ENCODE data around the gene FOXP2.
"Not testable (repeated sequence)": the region's sequence is repeated elsewhere in the genome, so short reads cannot be mapped to it uniquely, and the experiment has no call there.

Gene FOXP2

GRCh38 chr7:114507381-114507780, 92.8 kb downstream of the FOXP2 start:
- DNase-seq: no peak

- DNase-seq: no peak
These were observed 93.5 kb downstream of the FOXP2 start for GRCh38 chr7:114508086-114508485.

GRCh38 chr7:114510824-114511223, 96.2 kb downstream of the FOXP2 start:
- DNase-seq: not testable (repeated sequence)

GRCh38 chr7:114519240-114519639, 104.6 kb downstream of the FOXP2 start:
- DNase-seq: no peak

- DNase-seq: no peak
These were observed 107.5 kb downstream of the FOXP2 start for GRCh38 chr7:114522081-114522480.

GRCh38 chr7:114527589-114527988, 113.0 kb downstream of the FOXP2 start:
- no peak for DNase-seq

- no peak for DNase-seq
These were observed 115.5 kb downstream of the FOXP2 start for GRCh38 chr7:114530057-114530611.

- DNase-seq: no peak
These were observed 116.7 kb downstream of the FOXP2 start for GRCh38 chr7:114531326-114531725.

GRCh38 chr7:114533131-114533530, 118.5 kb downstream of the FOXP2 start:
- no peak for DNase-seq

GRCh38 chr7:114534953-114535352, 120.3 kb downstream of the FOXP2 start:
- DNase-seq: no peak

GRCh38 chr7:114539575-114539974, 125.0 kb downstream of the FOXP2 start:
- no peak for DNase-seq

- no peak for DNase-seq
These were observed 125.7 kb downstream of the FOXP2 start for GRCh38 chr7:114540291-114540690.

GRCh38 chr7:114547346-114547745, 132.7 kb downstream of the FOXP2 start:
- not testable (repeated sequence) for DNase-seq

GRCh38 chr7:114548081-114548980, 133.7 kb downstream of the FOXP2 start:
- no peak for DNase-seq

GRCh38 chr7:114554781-114555537, 140.3 kb downstream of the FOXP2 start:
- no peak for DNase-seq

GRCh38 chr7:114567416-114567815, 152.8 kb downstream of the FOXP2 start:
- DNase-seq: no peak

GRCh38 chr7:114569220-114569619, 154.6 kb downstream of the FOXP2 start:
- no peak for DNase-seq

- no peak for DNase-seq
These were observed 159.8 kb downstream of the FOXP2 start for GRCh38 chr7:114574384-114574783.

GRCh38 chr7:114575098-114575497, 160.5 kb downstream of the FOXP2 start:
- no peak for DNase-seq

- not testable (repeated sequence) for DNase-seq
These were observed 166.3 kb downstream of the FOXP2 start for GRCh38 chr7:114580963-114581362.

- DNase-seq: no peak
These were observed 173.9 kb downstream of the FOXP2 start for GRCh38 chr7:114588506-114588905.

- no peak for DNase-seq
These were observed 174.8 kb downstream of the FOXP2 start for GRCh38 chr7:114589436-114589835.

GRCh38 chr7:114590298-114590697, 175.7 kb downstream of the FOXP2 start:
- DNase-seq: no peak

- DNase-seq: no peak
These were observed 184.3 kb downstream of the FOXP2 start for GRCh38 chr7:114598946-114599345.
